Panc1 (cell line): ENCODE data around the gene TMEM151B. TPM values are rescaled to one million over a fixed set of nuclear protein-coding genes. Genes with fewer than 3 reads are reported as not detected.

ENCODE experiments used
- ATAC-seq: fragments of 200-7000 bp; cut with Tn5 transposase; 2 replicates; pipeline ENCODE4 v1.9.1; 2020; ENCODE audit warnings: mild to moderate bottlenecking, moderate library complexity
- BruUV-seq: library from RNA; stranded (reverse); fragments of 400-500 nt; replicated peaks from 2 replicates; lab custom pipeline; 2021; lab: Mats Ljungman, UMichigan
- CTCF ChIA-PET: fragments of 300-600 bp; sonication (Branson Sonifier 250); formaldehyde crosslinking; loops from one replicate; lab custom pipeline; 2022; ENCODE audit warnings: antibody characterized with exemption; lab: Charles Lee
- POLR2A ChIA-PET: fragments of 300-600 bp; sonication (Branson Sonifier 250); formaldehyde crosslinking; loops from one replicate; lab custom pipeline; 2022; ENCODE audit warnings: antibody characterized with exemption; lab: Charles Lee
- DNase-seq: peaks from one replicate; pipeline ENCODE4 v3.0.0-alpha.2; 2010; ENCODE audit warnings: low read depth, low spot score
- H3K27ac ChIP-seq: 2 replicates; pipeline ENCODE4 v1.5.1; 2011; ENCODE audit warnings: mild to moderate bottlenecking, low read length, inconsistent platforms
- H3K27me3 ChIP-seq: fragments of 200-500 bp; sonication (Bioruptor generic); 2 replicates; pipeline ENCODE4 v1.6.0; 2014; ENCODE audit warnings: low read length, inconsistent platforms; ENCODE audit not compliant: control insufficient read depth, insufficient read depth
- H3K36me3 ChIP-seq: fragments of 200-500 bp; sonication (Bioruptor generic); 2 replicates; pipeline ENCODE4 v1.5.1; 2014; ENCODE audit warnings: inconsistent platforms, mild to moderate bottlenecking, low read length, moderate library complexity; ENCODE audit not compliant: control insufficient read depth, insufficient read depth
- H3K4me1 ChIP-seq: 2 replicates; pipeline ENCODE4 v1.5.1; 2011; ENCODE audit warnings: inconsistent platforms, mild to moderate bottlenecking, low read length, moderate library complexity; ENCODE audit not compliant: control insufficient read depth, insufficient read depth
- H3K4me3 ChIP-seq, 2 experiments: 2 replicates each; pipeline ENCODE4 v1.5.1; 2011 to 2012; ENCODE audit warnings: low read depth in 2 of 2, low read length in 2 of 2, mild to moderate bottlenecking in 2 of 2, inconsistent platforms in 1 of 2, moderate library complexity in 1 of 2
- H3K9me3 ChIP-seq: fragments of 200-500 bp; sonication (Bioruptor generic); 2 replicates; pipeline ENCODE4 v1.5.1; 2014; ENCODE audit warnings: low read depth, mild to moderate bottlenecking, inconsistent platforms, low read length, moderate library complexity; ENCODE audit not compliant: control insufficient read depth, insufficient read depth
- CTCF ChIP-seq: fragments of 450-650 bp; IDR thresholded peaks from 2 replicates; pipeline ENCODE4 v1.5.1; 2017; ENCODE audit warnings: mild to moderate bottlenecking
- POLR2AphosphoS5 ChIP-seq: IDR thresholded peaks from 2 replicates; pipeline ENCODE4 v1.6.1; 2012; ENCODE audit warnings: mild to moderate bottlenecking, low read depth, low read length, moderate library complexity
- REST ChIP-seq, 2 experiments: IDR thresholded peaks; 2 replicates each; pipeline ENCODE4 v1.6.1; 2011 to 2012; ENCODE audit warnings: low read depth in 2 of 2, control low read depth in 1 of 2, low read length in 1 of 2, mild to moderate bottlenecking in 1 of 2, moderate library complexity in 1 of 2; ENCODE audit not compliant: insufficient read depth in 1 of 2
- SIN3A ChIP-seq: IDR thresholded peaks from 2 replicates; pipeline ENCODE4 v1.6.1; 2012; ENCODE audit warnings: low read depth, mild to moderate bottlenecking, low read length, moderate library complexity, borderline replicate concordance; ENCODE audit not compliant: insufficient read depth
- TCF7L2 ChIP-seq: IDR thresholded peaks from 2 replicates; pipeline ENCODE4 v1.6.1; 2011; ENCODE audit warnings: mild to moderate bottlenecking, low read depth, low read length, inconsistent platforms
- in situ Hi-C: cut with HindIII; loops from 2 replicates; pipeline ENCODE4 v1.10.0; 2016; ENCODE audit warnings: low sequenced_read_pairs, low pct_unique_long_range_greater_than_20kb
- intact Hi-C: fragments of 100-400 bp; cut with micrococcal nuclease; formaldehyde crosslinking; loops from one replicate; pipeline ENCODE4 v1.10.0; 2022; ENCODE audit not compliant: unreplicated experiment
- total RNA-seq: library from RNA; stranded (reverse); gene quantifications from one replicate; pipeline ENCODE4 v1.2.1, GENCODE V29; 2021; ENCODE audit not compliant: unreplicated experiment

The TMEM151B gene
- total RNA-seq, 1 experiment from 2014 or later: 0.18 TPM

- H3K36me3 ChIP-seq: no peaks in the 10 kb centered on the region
- no TSS peak for BruUV-seq
- ChIA-PET CTCF (interaction anchor here (0.5 to 0.9 kb wide), 2 partner anchors 12 to 14 kb away, joined by 6 to 11 read pairs; no protein-coding TSS in a partner anchor), POLR2A (interaction anchor here (0.6 to 1.0 kb wide), 2 partner anchors 30 to 45 kb away, joined by 3 read pairs; no protein-coding TSS in a partner anchor)
- H3K4me1 ChIP-seq: peaks cover 62% of the 10 kb centered on the region
- in situ Hi-C loops: no loop called here
- H3K9me3 ChIP-seq: no peaks in the 10 kb centered on the region
- TF ChIP-seq TCF7L2 (no peak), REST (IDR thresholded peaks at IDR 0.05; ENCODE audit: insufficient read depth in 1 of 2, low read depth in 2 of 2, low read length in 1 of 2) (no peak), SIN3A (no peak), POLR2AphosphoS5 (no peak), CTCF (no peak)
- H3K4me3 ChIP-seq: peak overlapping the region; percentile 55 to 83
- DNase-seq (no peak), ATAC-seq (peak; percentile 22)
- intact Hi-C loops: loop anchor here (5.0 kb wide), 1 partner anchor 45 kb away; no protein-coding TSS in a partner anchor
- H3K27ac ChIP-seq: peak overlapping the region; percentile 95
- no peaks in the 10 kb centered on the region for H3K27me3 ChIP-seq
Observed at GRCh38 chr6:44222486-44223318, 47.5 kb upstream of the TMEM151B start.

DNA sequence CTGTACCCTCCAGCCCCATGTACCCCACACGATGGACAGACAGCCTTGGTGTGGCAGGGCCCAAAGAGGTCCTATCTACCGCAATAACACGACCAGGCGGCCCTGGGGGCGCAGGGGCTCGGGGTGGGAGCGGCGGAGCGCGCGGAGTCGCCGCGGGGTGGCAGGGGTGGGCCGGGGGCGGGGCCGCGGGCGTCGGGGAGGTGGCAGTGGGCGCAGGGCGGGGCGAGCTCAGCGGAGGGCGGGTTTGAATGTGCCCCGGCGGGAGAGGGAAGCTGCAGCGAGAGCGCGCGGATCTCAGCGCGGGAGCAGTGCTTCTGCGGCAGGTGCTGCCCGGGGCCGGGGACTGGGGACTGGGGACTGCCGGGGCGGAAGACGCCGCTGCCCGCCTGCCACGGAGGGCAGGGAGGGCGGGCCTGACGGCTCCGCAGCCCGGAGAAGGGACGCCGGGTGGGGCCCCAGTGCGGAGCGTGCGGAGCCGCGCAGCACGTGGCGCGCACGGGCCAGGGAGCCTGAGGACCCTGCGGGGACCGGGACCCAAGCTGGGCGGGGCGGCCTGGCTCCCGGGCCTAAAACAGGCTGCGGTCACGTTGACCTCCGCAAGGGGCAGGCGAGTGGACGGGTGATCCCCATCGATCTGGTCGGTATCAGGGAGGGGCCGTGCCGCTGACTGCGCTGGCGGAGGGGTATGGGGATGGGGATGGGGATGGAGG, 46.8 kb upstream of the TMEM151B start, which contains the start of gene SLC29A1:
TSS of gene SLC29A1 (plus strand) at position 277 of the 710 bp plus-strand sequence. CDS start 3,719 bp downstream, outside the sequence.
- DNase-seq (no peak), ATAC-seq (peak; percentile 49)
- ChIA-PET POLR2A (interaction anchor here (0.6 to 1.0 kb wide), 2 partner anchors 31 to 46 kb away, joined by 3 read pairs; no protein-coding TSS in a partner anchor), CTCF (interaction anchor here (0.6 kb wide), 1 partner anchor 14 kb away, joined by 7 read pairs; no protein-coding TSS in a partner anchor)
- no TSS peak for BruUV-seq
- intact Hi-C loops (loop anchor here (1.0 to 5.0 kb wide), 2 partner anchors 11 to 46 kb away; no protein-coding TSS in a partner anchor), in situ Hi-C loops (no loop called here)
- peak within 1 kb of the TSS; percentile 95 for H3K27ac ChIP-seq
- H3K4me3 ChIP-seq: peak within 1 kb of the TSS; percentile 55 to 83
- no peaks in the 10 kb centered on the region for H3K9me3 ChIP-seq
- no peaks in the 10 kb centered on the region for H3K27me3 ChIP-seq
- peaks cover 60% of the 10 kb centered on the region for H3K4me1 ChIP-seq
- no peak; the same call in 1 of the 2 replicates for TF ChIP-seq POLR2AphosphoS5
- no peak for TF ChIP-seq REST (IDR thresholded peaks at IDR 0.05; ENCODE audit: insufficient read depth in 1 of 2, low read depth in 2 of 2, low read length in 1 of 2)
- TF ChIP-seq CTCF: no peak; the same call in 1 of the 2 replicates
- no peak for TF ChIP-seq TCF7L2
- no peak for TF ChIP-seq SIN3A
- no peaks in the 10 kb centered on the region for H3K36me3 ChIP-seq
